ENCODE measurements around the gene ZSWIM6. TPM values are rescaled to one million over a fixed set of nuclear protein-coding genes. Genes with fewer than 3 reads are reported as not detected.

ZSWIM6 gene
- total RNA-seq, 1 donor from 2014 or later, result 5.7 TPM

DNA sequence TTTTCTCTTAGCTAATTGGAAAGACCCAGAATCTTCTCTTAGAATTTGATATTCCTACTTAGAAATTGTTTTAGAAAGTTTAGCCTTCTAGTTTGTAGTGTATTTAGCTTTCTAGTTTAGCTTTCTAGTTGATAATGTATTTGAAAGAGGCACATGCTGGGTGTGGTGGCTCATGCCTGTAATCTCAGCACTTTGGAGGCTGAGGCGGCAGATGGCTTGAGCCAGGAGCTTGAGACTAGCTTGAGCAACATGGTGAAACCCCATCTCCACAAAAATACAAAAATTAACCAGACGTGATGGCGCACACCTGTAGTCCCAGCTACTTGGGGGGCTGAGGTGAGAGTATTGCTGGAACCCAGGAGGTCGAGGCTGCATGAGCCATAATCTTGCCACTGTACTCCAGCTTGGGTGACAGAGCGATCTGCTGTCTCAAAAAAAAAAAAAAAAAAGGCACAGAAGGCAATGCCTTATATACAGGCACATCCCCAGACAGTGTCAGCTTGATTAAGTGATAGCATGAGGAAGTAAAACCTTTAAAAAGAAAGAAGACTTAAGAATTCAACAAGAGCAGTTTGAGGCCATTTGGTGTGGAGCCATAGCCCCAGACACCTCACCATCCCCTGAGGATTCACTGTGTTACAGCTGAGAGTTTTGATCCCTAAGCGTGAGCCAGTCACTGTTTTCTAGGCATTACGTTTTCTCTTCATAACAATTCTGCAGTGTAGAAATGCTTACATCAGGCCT is 34.6 kb downstream of the ZSWIM6 start:
- no peak overlapping the region for H3K27ac ChIP-seq (replicated peaks)
- no peaks in the 10 kb centered on the region for H3K9me3 ChIP-seq (replicated peaks)
- intact Hi-C loops (cut with micrococcal nuclease), result no loop called here
- no peak overlapping the region for H3K4me3 ChIP-seq
- DNase-seq, result no peak
- no peaks in the 10 kb centered on the region for H3K27me3 ChIP-seq (ENCODE audit: low read depth)
- TF ChIP-seq CTCF (IDR thresholded peaks at IDR 0.05; ENCODE audit: borderline replicate concordance), result no peak
- H3K4me1 ChIP-seq, result peaks cover 17% of the 10 kb centered on the region
- no peaks in the 10 kb centered on the region for H3K36me3 ChIP-seq

DNA sequence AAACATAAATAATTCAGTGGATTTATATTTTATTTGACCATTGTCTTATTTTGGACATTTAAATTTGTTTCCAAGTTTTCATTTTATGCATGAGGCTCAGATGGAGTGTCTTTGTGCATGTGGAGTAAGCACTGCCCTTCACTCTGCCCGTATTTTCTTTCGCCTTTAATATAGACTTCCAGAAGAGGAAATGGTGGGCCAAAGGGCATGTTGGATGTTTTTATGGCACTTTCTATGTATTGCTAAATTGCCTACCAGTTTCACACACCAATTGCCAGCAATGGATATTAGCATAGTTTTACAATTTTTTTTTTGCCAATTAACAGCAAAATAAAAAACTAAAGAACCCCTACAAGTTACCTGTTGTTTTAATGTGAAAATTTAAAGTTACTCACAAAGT is 38.4 kb downstream of the ZSWIM6 start:
- intact Hi-C loops (cut with micrococcal nuclease), result no loop called here
- no peak for TF ChIP-seq CTCF (IDR thresholded peaks at IDR 0.05; ENCODE audit: borderline replicate concordance)
- H3K27ac ChIP-seq (replicated peaks), result no peak overlapping the region
- H3K4me1 ChIP-seq, result no peaks in the 10 kb centered on the region
- H3K9me3 ChIP-seq (replicated peaks), result no peaks in the 10 kb centered on the region
- no peak for DNase-seq
- no peak overlapping the region for H3K4me3 ChIP-seq
- H3K36me3 ChIP-seq, result no peaks in the 10 kb centered on the region
- no peaks in the 10 kb centered on the region for H3K27me3 ChIP-seq (ENCODE audit: low read depth)

DNA sequence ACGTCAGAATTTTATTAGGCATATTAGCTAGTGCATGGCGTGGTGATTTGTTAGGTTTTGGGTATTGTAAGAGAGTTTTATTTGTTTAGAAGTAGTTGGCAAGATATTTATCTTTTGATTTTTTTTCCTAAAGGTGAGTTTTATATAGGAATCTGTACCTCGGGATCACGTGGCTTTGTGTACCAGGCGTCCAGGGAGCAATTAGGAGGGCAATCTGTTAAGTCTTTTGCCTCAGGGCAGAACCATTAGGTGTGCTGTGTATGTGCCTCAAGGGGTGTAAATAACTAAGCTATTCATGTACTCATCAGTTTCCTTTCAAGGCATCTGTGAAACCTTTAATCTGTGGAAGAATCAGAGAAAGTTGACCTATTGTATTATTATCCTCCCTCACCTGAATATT is 39.4 kb downstream of the ZSWIM6 start:
- H3K4me1 ChIP-seq, result no peaks in the 10 kb centered on the region
- H3K9me3 ChIP-seq (replicated peaks), result no peaks in the 10 kb centered on the region
- intact Hi-C loops (cut with micrococcal nuclease), result no loop called here
- H3K36me3 ChIP-seq, result no peaks in the 10 kb centered on the region
- H3K27ac ChIP-seq (replicated peaks), result no peak overlapping the region
- DNase-seq, result no peak
- TF ChIP-seq CTCF (IDR thresholded peaks at IDR 0.05; ENCODE audit: borderline replicate concordance), result no peak
- no peak overlapping the region for H3K4me3 ChIP-seq
- H3K27me3 ChIP-seq (ENCODE audit: low read depth), result no peaks in the 10 kb centered on the region

- Histone ChIP-seq H3K9me3 (replicated peaks) (no peaks in the 10 kb centered on the region), H3K36me3 (no peaks in the 10 kb centered on the region), H3K27me3 (ENCODE audit: low read depth) (no peaks in the 10 kb centered on the region), H3K4me1 (no peaks in the 10 kb centered on the region), H3K27ac (replicated peaks) (no peak overlapping the region), H3K4me3 (no peak overlapping the region)
- no peak for DNase-seq
- intact Hi-C loops (cut with micrococcal nuclease), result no loop called here
- no peak for TF ChIP-seq CTCF (IDR thresholded peaks at IDR 0.05; ENCODE audit: borderline replicate concordance)
Observed at GRCh38 chr5:61379677-61380076, 47.6 kb downstream of the ZSWIM6 start.

DNA sequence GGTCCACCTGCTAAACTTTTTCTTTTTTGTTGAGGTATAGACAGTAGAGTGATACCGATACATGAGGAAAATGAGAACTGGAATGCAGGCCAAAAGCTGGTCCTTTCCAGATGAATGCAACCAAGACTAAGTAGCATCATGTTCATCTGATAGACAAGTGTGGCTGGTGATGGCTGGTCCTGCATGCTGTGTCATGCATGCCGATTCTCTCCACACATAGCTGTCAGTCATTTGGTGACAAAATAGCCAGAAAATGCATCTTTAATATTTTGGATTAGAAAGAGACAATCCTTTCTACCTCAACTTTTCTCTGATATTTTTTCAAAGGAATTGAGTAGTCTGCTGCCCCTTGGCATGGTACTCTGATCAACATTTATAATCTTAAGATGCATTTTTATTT is 49.9 kb downstream of the ZSWIM6 start:
- TF ChIP-seq CTCF (IDR thresholded peaks at IDR 0.05; ENCODE audit: borderline replicate concordance), result no peak
- H3K36me3 ChIP-seq, result no peaks in the 10 kb centered on the region
- DNase-seq, result no peak
- H3K27me3 ChIP-seq (ENCODE audit: low read depth), result no peaks in the 10 kb centered on the region
- peaks cover 17% of the 10 kb centered on the region for H3K4me1 ChIP-seq
- H3K27ac ChIP-seq (replicated peaks), result no peak overlapping the region
- no peaks in the 10 kb centered on the region for H3K9me3 ChIP-seq (replicated peaks)
- intact Hi-C loops (cut with micrococcal nuclease), result no loop called here
- no peak overlapping the region for H3K4me3 ChIP-seq

Measured in left ventricle myocardium inferior (tissue), 1 donor.